Fibroblast of villous mesenchyme (primary cell): Measurements from ENCODE around the gene PDLIM7. TPM values are rescaled to one million over a fixed set of nuclear protein-coding genes. Genes with fewer than 3 reads are reported as not detected.

ENCODE experiments used
- DNase-seq: peaks from one replicate; pipeline ENCODE4 v3.0.0-alpha.2; 2010; ENCODE audit warnings: low read depth
- H3K4me3 ChIP-seq: 2 replicates; pipeline ENCODE4 v1.5.1; 2011; ENCODE audit warnings: low read depth, mild to moderate bottlenecking, low read length
- total RNA-seq: library from RNA; depleted of rRNA; stranded (reverse); fragments of >200 nt; gene quantifications from 2 replicates; pipeline ENCODE4 v1.2.3, GENCODE V29; 2012
- TF ChIP-seq, protein P1 (sequence below): IDR thresholded peaks from 2 replicates; pipeline ENCODE4 v1.5.1; 2012; ENCODE audit warnings: low read depth, mild to moderate bottlenecking, low read length; ENCODE audit not compliant: insufficient read depth

PDLIM7 gene
- total RNA-seq, 1 donor = 283 TPM

DNA sequence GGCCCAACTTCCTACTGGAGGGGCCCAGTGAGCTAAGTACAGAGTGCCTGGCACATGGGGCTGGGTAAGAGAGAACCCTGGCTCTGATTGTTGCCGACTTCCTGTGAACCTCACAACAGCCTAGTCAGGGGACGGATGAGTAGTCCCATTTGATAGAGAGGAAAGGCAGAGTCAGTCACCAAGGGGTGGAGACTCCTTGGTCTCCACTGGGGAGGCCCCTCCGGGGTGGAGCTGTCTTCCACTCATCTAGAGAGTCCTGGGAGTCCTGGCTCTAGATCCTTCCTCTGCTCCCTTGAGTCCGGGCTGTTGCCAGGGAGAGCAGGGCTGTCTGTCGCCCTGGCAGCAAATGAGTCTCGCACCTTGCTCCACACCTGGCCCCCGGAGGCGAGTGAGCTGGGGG is 63.0 kb downstream of the PDLIM7 start:
- TF ChIP-seq, protein P1, sequence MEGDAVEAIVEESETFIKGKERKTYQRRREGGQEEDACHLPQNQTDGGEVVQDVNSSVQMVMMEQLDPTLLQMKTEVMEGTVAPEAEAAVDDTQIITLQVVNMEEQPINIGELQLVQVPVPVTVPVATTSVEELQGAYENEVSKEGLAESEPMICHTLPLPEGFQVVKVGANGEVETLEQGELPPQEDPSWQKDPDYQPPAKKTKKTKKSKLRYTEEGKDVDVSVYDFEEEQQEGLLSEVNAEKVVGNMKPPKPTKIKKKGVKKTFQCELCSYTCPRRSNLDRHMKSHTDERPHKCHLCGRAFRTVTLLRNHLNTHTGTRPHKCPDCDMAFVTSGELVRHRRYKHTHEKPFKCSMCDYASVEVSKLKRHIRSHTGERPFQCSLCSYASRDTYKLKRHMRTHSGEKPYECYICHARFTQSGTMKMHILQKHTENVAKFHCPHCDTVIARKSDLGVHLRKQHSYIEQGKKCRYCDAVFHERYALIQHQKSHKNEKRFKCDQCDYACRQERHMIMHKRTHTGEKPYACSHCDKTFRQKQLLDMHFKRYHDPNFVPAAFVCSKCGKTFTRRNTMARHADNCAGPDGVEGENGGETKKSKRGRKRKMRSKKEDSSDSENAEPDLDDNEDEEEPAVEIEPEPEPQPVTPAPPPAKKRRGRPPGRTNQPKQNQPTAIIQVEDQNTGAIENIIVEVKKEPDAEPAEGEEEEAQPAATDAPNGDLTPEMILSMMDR = no peak
- DNase-seq = no peak
- H3K4me3 ChIP-seq = no peak overlapping the region

- no peak overlapping the region for H3K4me3 ChIP-seq
- TF ChIP-seq, protein P1 = no peak
- DNase-seq = no peak
These were observed 63.7 kb downstream of the PDLIM7 start for GRCh38 chr5:177433658-177434217.

Other genes with a start within 250 kb of the PDLIM7 start
- 14.2 and 18.0 TPM in 2 replicates for gene RAB24, start 193.9 kb downstream of the PDLIM7 start, total RNA-seq
- gene PRELID1, start 193.8 kb downstream of the PDLIM7 start, total RNA-seq = 122 TPM in 2 replicates
- 7.7 and 9.1 TPM in 2 replicates for gene MXD3, start 185.7 kb downstream of the PDLIM7 start, total RNA-seq
- gene LMAN2, start 145.9 kb downstream of the PDLIM7 start, total RNA-seq = 284 and 355 TPM in 2 replicates
- 3.5 TPM in 2 replicates for gene RGS14, start 139.7 kb downstream of the PDLIM7 start, total RNA-seq
- gene SLC34A1, start 113.2 kb downstream of the PDLIM7 start, total RNA-seq = not detected in 2 replicates
- not detected in 2 replicates for gene PFN3, start 96.9 kb downstream of the PDLIM7 start, total RNA-seq
- gene F12, start 88.0 kb downstream of the PDLIM7 start, total RNA-seq = 0.43 and 0.64 TPM in 2 replicates
- 24.2 and 26.4 TPM in 2 replicates for gene GRK6, start 70.9 kb downstream of the PDLIM7 start, total RNA-seq
- 4.5 and 4.7 TPM in 2 replicates for gene PRR7, start 50.8 kb downstream of the PDLIM7 start, total RNA-seq
- 201 and 214 TPM in 2 replicates for gene DBN1, start 24.0 kb downstream of the PDLIM7 start, total RNA-seq
- 2.6 TPM in 2 replicates for gene DOK3, start 12.2 kb upstream of the PDLIM7 start, total RNA-seq
- gene DDX41, start 19.4 kb upstream of the PDLIM7 start, total RNA-seq = 56.0 and 56.1 TPM in 2 replicates
- 26.3 and 29.6 TPM in 2 replicates for gene FAM193B, start 57.0 kb upstream of the PDLIM7 start, total RNA-seq
- gene TMED9, start 94.6 kb upstream of the PDLIM7 start, total RNA-seq = 113 and 130 TPM in 2 replicates
- 30.3 and 30.7 TPM in 2 replicates for gene B4GALT7, start 102.5 kb upstream of the PDLIM7 start, total RNA-seq